SU-DHL-6 (cell line): ENCODE results near the gene TNNT2.

Experiments
- H2AFZ ChIP-seq: fragments of 200-600 bp; sonication (generic); 2 replicates; pipeline ENCODE4 v1.6.1; 2014; ENCODE audit warnings: low read depth, mild to moderate bottlenecking, moderate library complexity, mixed read lengths, antibody characterized with exemption, low read length; ENCODE audit not compliant: severe bottlenecking
- H3F3A ChIP-seq: fragments of 200-600 bp; shearing (Covaris generic); 2 replicates; pipeline ENCODE4 v1.6.0; 2016; ENCODE audit warnings: antibody characterized with exemption, mild to moderate bottlenecking; ENCODE audit not compliant: insufficient read depth
- H3K27ac ChIP-seq: fragments of 200-600 bp; sonication (generic); 2 replicates; pipeline ENCODE4 v1.5.1; 2016; ENCODE audit warnings: low read depth, mild to moderate bottlenecking, low read length, moderate library complexity, mixed read lengths
- H3K27me3 ChIP-seq: fragments of 200-600 bp; sonication (generic), shearing (Covaris generic); 2 replicates; pipeline ENCODE4 v1.6.0; 2014; ENCODE audit warnings: mild to moderate bottlenecking, low read length
- H3K36me3 ChIP-seq: fragments of 200-600 bp; sonication (generic); 2 replicates; pipeline ENCODE4 v1.6.1; 2014; ENCODE audit warnings: mild to moderate bottlenecking, low read length, mixed read lengths
- H3K4me2 ChIP-seq: fragments of 300-600, 200-600 bp; shearing (Covaris generic), sonication (generic); 2 replicates; pipeline ENCODE4 v1.6.0; 2014; ENCODE audit warnings: low read length, low read depth, mild to moderate bottlenecking; ENCODE audit not compliant: poor library complexity, severe bottlenecking
- H3K4me3 ChIP-seq: fragments of 200-600 bp; sonication (generic); 2 replicates; pipeline ENCODE4 v1.5.1; 2014; ENCODE audit warnings: antibody characterized with exemption, low read length, mild to moderate bottlenecking, mixed read lengths; ENCODE audit not compliant: insufficient read depth, poor library complexity, severe bottlenecking
- H3K79me2 ChIP-seq: fragments of 200-600 bp; sonication (generic); 2 replicates; pipeline ENCODE4 v1.6.1; 2014; ENCODE audit warnings: mild to moderate bottlenecking, low read length, moderate library complexity; ENCODE audit not compliant: insufficient read depth
- H3K9ac ChIP-seq: fragments of 200-600 bp; sonication (generic); 2 replicates; pipeline ENCODE4 v1.7.0; 2014; ENCODE audit warnings: mild to moderate bottlenecking, low read length
- H3K9me2 ChIP-seq: fragments of 200-600 bp; sonication (generic); replicated peaks from 2 replicates; pipeline ENCODE4 v1.6.1; 2014; ENCODE audit warnings: low read length; ENCODE audit not compliant: insufficient read depth
- H3K9me3 ChIP-seq: fragments of 200-600 bp; sonication (generic); 2 replicates; pipeline ENCODE4 v1.6.1; 2014; ENCODE audit warnings: low read length, mixed read lengths; ENCODE audit not compliant: insufficient read depth
- H4K20me1 ChIP-seq: fragments of 200-600 bp; sonication (generic); 2 replicates; pipeline ENCODE4 v1.6.1; 2014; ENCODE audit warnings: low read depth, mild to moderate bottlenecking, antibody characterized with exemption, low read length, moderate library complexity, mixed read lengths
- EZH2phosphoT487 ChIP-seq: fragments of 200-600 bp; sonication (generic), shearing (Covaris generic); conservative IDR thresholded peaks from 2 replicates; pipeline ENCODE4 v1.6.1; 2018; ENCODE audit warnings: mild to moderate bottlenecking, antibody characterized with exemption, low read length, moderate library complexity, mixed read lengths
- TF ChIP-seq, protein P1 (sequence below): fragments of 200-600 bp; sonication (generic); IDR thresholded peaks from one replicate; pipeline ENCODE4 v1.5.1; 2017; ENCODE audit warnings: antibody characterized with exemption, mild to moderate bottlenecking, low read length, moderate library complexity; ENCODE audit not compliant: insufficient read depth, poor library complexity, severe bottlenecking

TNNT2 gene

DNA sequence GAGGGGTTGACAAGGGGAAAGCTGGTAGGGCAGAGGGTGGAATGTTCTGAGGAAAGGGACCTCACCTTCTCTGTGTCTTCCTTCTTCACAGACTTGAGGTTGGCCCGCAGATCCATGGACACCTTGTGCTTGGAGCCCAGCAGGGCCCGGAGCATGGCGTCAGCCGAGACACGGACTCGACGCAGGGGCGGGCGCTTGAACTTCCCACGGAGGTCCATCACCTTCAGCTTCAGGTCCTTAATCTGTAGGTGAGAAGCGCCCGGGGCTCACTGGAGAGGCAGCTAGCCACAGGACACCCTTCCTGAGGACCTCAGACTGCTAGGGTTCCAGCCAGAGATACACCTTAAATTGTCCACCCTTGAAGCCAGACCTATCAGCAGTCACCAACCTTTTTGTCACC is 33.8 kb upstream of the TNNT2 start:
- Histone ChIP-seq H3K9ac (no peak overlapping the region), H3K9me3 (no peaks in the 10 kb centered on the region)
- no peak for TF ChIP-seq EZH2phosphoT487
- TF ChIP-seq, protein P1, sequence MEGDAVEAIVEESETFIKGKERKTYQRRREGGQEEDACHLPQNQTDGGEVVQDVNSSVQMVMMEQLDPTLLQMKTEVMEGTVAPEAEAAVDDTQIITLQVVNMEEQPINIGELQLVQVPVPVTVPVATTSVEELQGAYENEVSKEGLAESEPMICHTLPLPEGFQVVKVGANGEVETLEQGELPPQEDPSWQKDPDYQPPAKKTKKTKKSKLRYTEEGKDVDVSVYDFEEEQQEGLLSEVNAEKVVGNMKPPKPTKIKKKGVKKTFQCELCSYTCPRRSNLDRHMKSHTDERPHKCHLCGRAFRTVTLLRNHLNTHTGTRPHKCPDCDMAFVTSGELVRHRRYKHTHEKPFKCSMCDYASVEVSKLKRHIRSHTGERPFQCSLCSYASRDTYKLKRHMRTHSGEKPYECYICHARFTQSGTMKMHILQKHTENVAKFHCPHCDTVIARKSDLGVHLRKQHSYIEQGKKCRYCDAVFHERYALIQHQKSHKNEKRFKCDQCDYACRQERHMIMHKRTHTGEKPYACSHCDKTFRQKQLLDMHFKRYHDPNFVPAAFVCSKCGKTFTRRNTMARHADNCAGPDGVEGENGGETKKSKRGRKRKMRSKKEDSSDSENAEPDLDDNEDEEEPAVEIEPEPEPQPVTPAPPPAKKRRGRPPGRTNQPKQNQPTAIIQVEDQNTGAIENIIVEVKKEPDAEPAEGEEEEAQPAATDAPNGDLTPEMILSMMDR, result no peak

GRCh38 chr1:201409440-201409839 is 32.0 kb upstream of the TNNT2 start:
- TF ChIP-seq, protein P1, result no peak
- no peak for TF ChIP-seq EZH2phosphoT487
- no peak overlapping the region for H3K27ac ChIP-seq
- no peak overlapping the region for H2AFZ ChIP-seq

More for the DNA sequence above, 33.8 kb upstream of the TNNT2 start:
- Histone ChIP-seq H3K79me2 (no peaks in the 10 kb centered on the region), H3K36me3 (no peaks in the 10 kb centered on the region), H3K9me2 (no peaks in the 10 kb centered on the region), H3K4me3 (no peak overlapping the region), H4K20me1 (no peaks in the 10 kb centered on the region), H3K27ac (no peak overlapping the region), H3K27me3 (no peaks in the 10 kb centered on the region), H3F3A (no peaks in the 10 kb centered on the region), H2AFZ (no peak overlapping the region), H3K4me2 (no peak overlapping the region)

DNA sequence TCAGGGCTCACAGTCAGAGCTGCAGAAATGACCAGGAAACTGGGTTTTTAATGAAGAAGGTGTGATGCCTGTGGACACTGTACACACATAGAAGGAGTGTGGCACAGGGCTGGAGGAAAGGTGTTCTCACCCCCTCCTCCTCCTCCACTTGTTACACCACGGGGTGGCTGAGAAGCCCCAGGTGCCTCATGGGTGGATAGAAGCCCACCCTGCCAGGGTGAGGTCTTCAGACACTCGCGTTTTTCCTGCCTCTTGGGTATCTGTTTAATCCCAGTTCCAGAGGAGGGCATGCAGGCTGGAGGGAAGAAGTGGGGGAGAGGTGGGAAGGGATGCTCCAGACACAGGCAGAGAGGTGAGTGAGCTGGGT is 31.3 kb upstream of the TNNT2 start:
- Histone ChIP-seq H2AFZ (no peak overlapping the region), H4K20me1 (no peaks in the 10 kb centered on the region), H3K79me2 (no peaks in the 10 kb centered on the region), H3K9me2 (no peaks in the 10 kb centered on the region), H3K27me3 (no peaks in the 10 kb centered on the region), H3K27ac (no peak overlapping the region), H3K4me3 (no peak overlapping the region), H3F3A (no peaks in the 10 kb centered on the region), H3K36me3 (no peaks in the 10 kb centered on the region), H3K9me3 (no peaks in the 10 kb centered on the region), H3K4me2 (no peak overlapping the region), H3K9ac (no peak overlapping the region)
- TF ChIP-seq, protein P1, result no peak
- TF ChIP-seq EZH2phosphoT487, result no peak

More at GRCh38 chr1:201409440-201409839, 32.0 kb upstream of the TNNT2 start:
- Histone ChIP-seq H3K36me3 (no peaks in the 10 kb centered on the region), H4K20me1 (no peaks in the 10 kb centered on the region), H3F3A (no peaks in the 10 kb centered on the region), H3K9me2 (no peaks in the 10 kb centered on the region), H3K79me2 (no peaks in the 10 kb centered on the region), H3K4me3 (no peak overlapping the region), H3K9me3 (no peaks in the 10 kb centered on the region), H3K4me2 (no peak overlapping the region), H3K9ac (no peak overlapping the region), H3K27me3 (no peaks in the 10 kb centered on the region)
